Smooth muscle cell (in vitro differentiated cells): ENCODE results near the gene FBXO27. TPM values are rescaled to one million over a fixed set of nuclear protein-coding genes. Genes with fewer than 3 reads are reported as not detected.
A peak's percentile ranks its signal among the peaks of the same experiment; 100 is the strongest.

Experiments used
- DNase-seq: peaks from one replicate; lab custom pipeline; 2025; ENCODE audit not compliant: unreplicated experiment; lab: John Stamatoyannopoulos, UW
- H2AFZ ChIP-seq: fragments of 200-600 bp; sonication (generic); 2 replicates; pipeline ENCODE4 v1.6.0; 2016; ENCODE audit warnings: antibody characterized with exemption, low read depth, mild to moderate bottlenecking
- H3F3A ChIP-seq: fragments of 200-600 bp; sonication (generic); 2 replicates; pipeline ENCODE4 v1.6.0; 2017; ENCODE audit warnings: antibody characterized with exemption, low read depth
- H3K27ac ChIP-seq: fragments of 200-600 bp; sonication (generic); 2 replicates; pipeline ENCODE4 v1.5.1; 2016; ENCODE audit warnings: low read depth, mild to moderate bottlenecking
- H3K27me3 ChIP-seq: fragments of 200-600 bp; sonication (generic); 2 replicates; pipeline ENCODE4 v1.6.1; 2016; ENCODE audit warnings: low read depth, mild to moderate bottlenecking
- H3K36me3 ChIP-seq: fragments of 200-600 bp; sonication (generic); 2 replicates; pipeline ENCODE4 v1.5.1; 2016; ENCODE audit warnings: low read depth
- H3K4me1 ChIP-seq: fragments of 200-600 bp; sonication (generic); 2 replicates; pipeline ENCODE4 v1.5.1; 2016; ENCODE audit warnings: low read depth
- H3K4me2 ChIP-seq: fragments of 200-600 bp; sonication (generic); 2 replicates; pipeline ENCODE4 v1.6.0; 2016; ENCODE audit warnings: mild to moderate bottlenecking
- H3K4me3 ChIP-seq: fragments of 200-600 bp; sonication (generic); 2 replicates; pipeline ENCODE4 v1.5.1; 2016; ENCODE audit warnings: mild to moderate bottlenecking
- H3K79me2 ChIP-seq: fragments of 200-600 bp; sonication (generic); 2 replicates; pipeline ENCODE4 v1.6.0; 2016; ENCODE audit warnings: low read depth, mild to moderate bottlenecking
- H3K9ac ChIP-seq: fragments of 200-600 bp; sonication (generic); 2 replicates; pipeline ENCODE4 v1.6.0; 2016; ENCODE audit warnings: low read depth
- H3K9me3 ChIP-seq: fragments of 200-600 bp; sonication (generic); replicated peaks from 2 replicates; pipeline ENCODE4 v1.5.1; 2016; ENCODE audit warnings: low read depth
- H4K20me1 ChIP-seq: fragments of 200-600 bp; sonication (generic); 2 replicates; pipeline ENCODE4 v1.6.0; 2016; ENCODE audit warnings: low read depth
- CTCF ChIP-seq: fragments of 200-600 bp; sonication (generic); IDR thresholded peaks from 2 replicates; pipeline ENCODE4 v1.5.1; 2017; ENCODE audit warnings: borderline replicate concordance, mild to moderate bottlenecking, antibody characterized with exemption; ENCODE audit not compliant: insufficient read depth, poor library complexity, severe bottlenecking
- WGBS: methylation state at CpG from one replicate; pipeline ENCODE4 v1.1.7; 2016; ENCODE audit warnings: low lambda C conversion rate; 5-methylcytosine and 5-hydroxymethylcytosine counted together
- polyA plus RNA-seq: library from polyadenylated mRNA; unstranded; fragments of >200 nt; fragmentation: Nextera tagmentation; extraction: Ambion mirVana; gene quantifications from 2 replicates; pipeline ENCODE4 v1.2.1, GENCODE V29; 2016
- total RNA-seq: library from RNA; depleted of rRNA; stranded (reverse); fragments of >200 nt; gene quantifications from 2 replicates; pipeline ENCODE4 v1.2.3, GENCODE V29; 2014

The FBXO27 gene
- total and polyA plus RNA-seq, 2 experiments from 2014 or later = 1.9 to 2.8 TPM

DNA sequence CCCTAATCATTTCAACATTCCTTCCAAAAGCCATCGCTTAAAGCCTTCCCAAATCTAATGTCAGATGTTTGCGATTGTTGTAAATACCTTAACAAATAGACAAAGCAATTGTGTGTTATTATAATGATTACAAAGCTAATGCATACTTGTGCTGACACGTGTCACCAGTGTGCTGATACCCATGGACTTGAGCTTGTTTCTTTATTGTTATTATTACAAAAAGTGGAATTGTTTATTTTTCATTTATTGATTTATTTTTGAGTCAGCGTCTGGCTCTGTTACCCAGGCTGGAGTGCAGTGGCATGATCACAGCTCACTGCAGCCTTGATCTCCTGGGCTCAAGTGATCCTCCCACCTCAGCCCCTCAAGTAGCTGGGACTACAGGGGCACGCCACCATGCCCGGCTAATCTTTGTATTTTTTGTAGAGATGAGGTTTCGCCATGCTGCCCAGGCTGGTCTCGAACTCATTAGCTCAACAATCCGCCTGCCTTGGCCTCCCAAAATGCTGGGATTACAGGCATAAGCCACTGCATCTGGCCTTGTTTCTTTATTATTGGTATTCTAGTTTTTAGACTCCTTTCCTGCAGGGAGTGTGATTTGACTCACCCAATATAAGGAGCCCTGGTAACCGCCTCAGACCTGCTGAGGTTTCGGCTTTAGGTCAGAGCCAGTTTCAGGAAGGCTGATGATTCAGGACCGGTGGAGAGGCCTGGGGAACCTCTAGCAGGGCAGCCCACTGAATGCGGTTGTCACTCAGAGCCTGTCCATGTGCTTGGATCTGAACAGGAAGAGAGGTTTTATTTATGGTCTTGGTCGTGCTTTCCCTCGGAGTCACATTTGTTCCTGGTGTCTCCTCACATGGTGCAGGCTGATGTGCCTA lies 54.7 kb downstream of the FBXO27 start:
- H3K4me2 ChIP-seq = no peak overlapping the region
- 39% methylated on average over 15 of the region's 15 CpGs for WGBS
- peak; percentile 13 for DNase-seq
- H3K79me2 ChIP-seq = peaks cover 12% of the 10 kb centered on the region
- no peaks in the 10 kb centered on the region for H4K20me1 ChIP-seq
- no peak for TF ChIP-seq CTCF
- no peaks in the 10 kb centered on the region for H3K27me3 ChIP-seq
- H3K9me3 ChIP-seq = no peaks in the 10 kb centered on the region
- H3F3A ChIP-seq = peaks cover 29% of the 10 kb centered on the region
- H3K27ac ChIP-seq = peak overlapping the region; percentile 75
- no peak overlapping the region for H3K9ac ChIP-seq
- H2AFZ ChIP-seq = no peak overlapping the region
- peaks cover 15% of the 10 kb centered on the region for H3K4me1 ChIP-seq
- no peaks in the 10 kb centered on the region for H3K36me3 ChIP-seq
- H3K4me3 ChIP-seq = no peak overlapping the region

DNA sequence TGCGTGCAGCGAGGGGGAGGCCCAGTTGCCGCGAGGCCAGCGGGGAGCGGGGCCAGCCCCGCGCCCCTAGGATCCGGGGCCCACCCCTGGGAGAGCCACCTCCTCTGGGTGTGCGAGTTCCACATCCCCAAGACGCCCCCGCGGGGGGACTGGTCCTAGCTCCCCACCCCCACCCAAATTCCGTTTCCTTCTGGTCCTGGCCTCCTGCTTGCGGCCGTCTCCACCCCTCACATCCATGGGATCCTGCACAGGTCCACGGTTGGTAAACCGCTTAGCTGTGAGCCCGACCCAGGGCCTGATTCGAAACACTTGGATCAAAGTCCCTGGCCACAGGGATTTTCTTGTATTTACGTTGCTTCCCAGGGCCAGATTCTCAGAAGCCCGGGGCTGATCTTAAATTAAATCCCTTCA lies 56.5 kb downstream of the FBXO27 start:
- Histone ChIP-seq H3K36me3 (no peaks in the 10 kb centered on the region), H3K27me3 (no peaks in the 10 kb centered on the region), H3K4me2 (peak overlapping the region; percentile 91), H3K9me3 (no peaks in the 10 kb centered on the region), H2AFZ (peak overlapping the region; percentile 80), H3K27ac (peak overlapping the region; percentile 64), H3K4me3 (peak overlapping the region; percentile 72), H3K79me2 (peaks cover 23% of the 10 kb centered on the region), H3F3A (peaks cover 29% of the 10 kb centered on the region), H3K4me1 (peaks cover 15% of the 10 kb centered on the region), H3K9ac (peak overlapping the region; percentile 38), H4K20me1 (no peaks in the 10 kb centered on the region)
- no peak for TF ChIP-seq CTCF
- WGBS = under 1% methylated on average over 12 of the region's 22 CpGs
- DNase-seq = no peak

DNA sequence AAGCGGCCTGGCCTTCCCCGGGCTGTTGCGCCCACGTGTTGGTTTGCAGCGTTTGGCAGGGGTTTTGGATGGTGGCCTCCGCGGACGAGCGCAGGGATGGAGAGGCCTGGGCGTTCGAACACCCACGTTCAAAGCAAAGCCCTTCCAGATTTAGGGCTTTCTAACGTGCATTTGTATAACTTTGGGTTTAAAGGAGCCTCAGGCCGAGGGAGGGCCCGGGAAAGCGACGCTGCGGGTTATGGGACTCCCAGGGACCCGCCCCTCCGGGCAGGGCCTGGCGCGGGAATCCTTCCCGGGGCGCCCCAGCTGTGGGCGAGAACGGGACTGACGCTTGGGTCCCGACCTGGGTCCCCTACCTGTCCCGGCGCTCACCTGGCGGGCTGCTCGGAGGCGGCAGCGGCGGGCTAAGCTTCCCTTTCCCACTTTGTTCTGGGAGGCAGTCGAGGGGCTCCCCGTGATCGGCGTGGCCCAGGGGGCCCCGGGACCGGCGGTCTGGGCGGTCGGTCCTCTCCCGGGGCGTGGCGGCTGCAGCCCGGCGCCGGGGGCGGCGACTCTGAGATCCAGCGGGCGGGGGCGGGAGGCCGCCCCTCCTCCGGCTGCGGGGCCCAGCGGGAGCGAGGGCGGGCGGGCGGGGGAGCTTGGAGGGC lies 57.0 kb downstream of the FBXO27 start, which contains the start of gene FBXO17:
Gene FBXO17, minus strand, starts transcription at position 529 of the 647 bp plus-strand sequence. CDS start 25,423 bp downstream, outside the sequence.
- Histone ChIP-seq H3F3A (peaks cover 29% of the 10 kb centered on the region), H3K4me1 (peaks cover 15% of the 10 kb centered on the region), H3K9me3 (no peaks in the 10 kb centered on the region), H3K4me2 (peak within 1 kb of the TSS; percentile 91), H3K36me3 (no peaks in the 10 kb centered on the region), H3K9ac (peak within 1 kb of the TSS; percentile 50), H2AFZ (peak within 1 kb of the TSS; percentile 86), H3K27me3 (no peaks in the 10 kb centered on the region), H3K79me2 (peaks cover 23% of the 10 kb centered on the region), H3K4me3 (peak within 1 kb of the TSS; percentile 72), H4K20me1 (no peaks in the 10 kb centered on the region), H3K27ac (peak within 1 kb of the TSS; percentile 64)
- peak; percentile 80 for DNase-seq
- no peak for TF ChIP-seq CTCF
- under 1% methylated on average over 36 of the region's 63 CpGs for WGBS
